Lower leg skin (tissue), 4 donors: ENCODE data around the gene ENPP6. TPM values are rescaled to one million over a fixed set of nuclear protein-coding genes. Genes with fewer than 3 reads are reported as not detected.

Experiments used
- DNase-seq, 2 donors: peaks; one replicate each; pipeline ENCODE4 v3.0.0-alpha.2; 2019; ENCODE audit warnings: low spot score in 2 of 2
- H3K4me3 ChIP-seq: fragments of 200-600 bp; sonication (generic); 2 replicates; pipeline ENCODE4 v1.5.1; 2017; ENCODE audit warnings: mild to moderate bottlenecking, low read depth; ENCODE audit not compliant: poor library complexity, severe bottlenecking
- CTCF ChIP-seq, 3 donors: fragments of 450-650 bp; IDR thresholded peaks; one replicate each; pipeline ENCODE4 v1.5.1; 2016; ENCODE audit warnings: antibody characterized with exemption in 3 of 3, mild to moderate bottlenecking in 3 of 3, moderate library complexity in 2 of 3
- POLR2A ChIP-seq, 2 donors: fragments of 450-650 bp; IDR thresholded peaks; one replicate each; pipeline ENCODE4 v1.6.1; 2016 to 2017; ENCODE audit warnings: antibody characterized with exemption in 2 of 2, mild to moderate bottlenecking in 1 of 2, moderate library complexity in 1 of 2
- WGBS, 2 donors: methylation state at CpG; one replicate each; pipeline ENCODE4 v1.1.5; 2018; 5-methylcytosine and 5-hydroxymethylcytosine counted together
- intact Hi-C: fragments of 100-400 bp; cut with DNase I; formaldehyde crosslinking; loops from one replicate; pipeline ENCODE4 v1.15.0; 2023; ENCODE audit warnings: low total_unique reads
- total RNA-seq, 4 donors: library from RNA; depleted of rRNA; stranded (reverse); fragments of >200 nt; gene quantifications; one replicate each; pipeline ENCODE4 v1.1.0, GENCODE V29; 2016

ENPP6 gene
- under 1 TPM in 1 of 4 donors, not detected in 3; 0.16 TPM for total RNA-seq

- intact Hi-C loops, result no loop called here
- H3K4me3 ChIP-seq, result no peak within 1 kb of the TSS
- 84 to 87% methylated on average over 8 of the region's 8 CpGs for WGBS, 2 donors
- DNase-seq, result no peak
- no peak for TF ChIP-seq POLR2A (IDR thresholded peaks at IDR 0.05)
- no peak for TF ChIP-seq CTCF (IDR thresholded peaks at IDR 0.05)
Measured at GRCh38 chr4:184217634-184218033, at the start of gene ENPP6. Gene ENPP6, minus strand, starts transcription at chr4:184217873. Its CDS starts 54 bp downstream, at chr4:184217819.

DNA sequence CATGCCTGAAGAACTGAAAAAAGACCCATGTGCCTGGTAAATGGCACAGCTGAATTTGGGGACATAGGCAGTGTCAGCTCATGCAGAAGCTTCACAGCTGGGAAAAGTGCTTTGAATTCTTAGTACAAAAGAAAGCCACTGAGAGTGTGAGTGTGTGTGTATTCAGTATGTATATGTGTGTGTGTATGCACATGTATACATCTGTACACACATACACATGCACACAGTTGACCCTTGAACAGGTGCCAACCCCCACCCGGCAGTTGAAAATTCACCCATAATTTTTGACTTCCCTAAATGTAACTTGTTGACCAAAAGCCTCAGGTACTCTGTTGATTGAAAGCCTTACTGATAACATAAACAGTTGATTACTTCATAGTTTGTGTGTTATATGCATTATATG lies 49.5 kb upstream of the ENPP6 start:
- intact Hi-C loops, result loop anchor here (5.0 kb wide), 1 partner anchor 270 kb away; no protein-coding TSS in a partner anchor
- peak in 1 of 2 donors; percentile 50 for DNase-seq
- 74 to 76% methylated on average over 1 of the region's 1 CpG for WGBS, 2 donors
- no peak overlapping the region for H3K4me3 ChIP-seq
- TF ChIP-seq CTCF (IDR thresholded peaks at IDR 0.05) (no peak), POLR2A (IDR thresholded peaks at IDR 0.05) (no peak)

GRCh38 chr4:184265546-184266351 lies 48.1 kb upstream of the ENPP6 start:
- no peak for TF ChIP-seq CTCF (IDR thresholded peaks at IDR 0.05)
- TF ChIP-seq POLR2A (IDR thresholded peaks at IDR 0.05), result no peak
- H3K4me3 ChIP-seq, result no peak overlapping the region
- peak in 1 of 2 donors; percentile 76 for DNase-seq
- 72 to 82% methylated on average over 16 of the region's 16 CpGs for WGBS, 2 donors
- intact Hi-C loops, result loop anchor here (5.0 kb wide), 1 partner anchor 272 kb away; no protein-coding TSS in a partner anchor

GRCh38 chr4:184263910-184264732 lies 46.4 kb upstream of the ENPP6 start:
- peak; percentile 94 to 99 for DNase-seq
- 23 to 24% methylated on average over 19 of the region's 19 CpGs for WGBS, 2 donors
- intact Hi-C loops, result no loop called here
- no peak overlapping the region for H3K4me3 ChIP-seq
- TF ChIP-seq CTCF (IDR thresholded peaks at IDR 0.05) (peak in 1 of 3 donors; percentile 77), POLR2A (IDR thresholded peaks at IDR 0.05) (no peak)

- DNase-seq, result peak in 1 of 2 donors; percentile 12
- WGBS, 2 donors, result 90 to 91% methylated on average over 5 of the region's 5 CpGs
- intact Hi-C loops, result no loop called here
- no peak for TF ChIP-seq POLR2A (IDR thresholded peaks at IDR 0.05)
- no peak for TF ChIP-seq CTCF (IDR thresholded peaks at IDR 0.05)
- H3K4me3 ChIP-seq, result no peak overlapping the region
Measured at GRCh38 chr4:184263461-184263860, 45.8 kb upstream of the ENPP6 start.
